Omental fat pad (tissue), 4 donors: ENCODE data around the gene DDX20. TPM values are rescaled to one million over a fixed set of nuclear protein-coding genes. Genes with fewer than 3 reads are reported as not detected.

ENCODE experiments used
- ATAC-seq: fragments of 150-250 bp; one replicate; pipeline ENCODE4 v1.9.1; 2016; ENCODE audit warnings: mild to moderate bottlenecking, moderate library complexity; ENCODE audit not compliant: low FRiP score
- DNase-seq: peaks from one replicate; pipeline ENCODE4 v3.0.0-alpha.2; 2019; ENCODE audit warnings: low spot score
- total RNA-seq, 4 donors: library from RNA; depleted of rRNA; stranded (reverse); fragments of >200 nt; gene quantifications; one replicate each; pipeline ENCODE4 v1.1.0, GENCODE V29; 2016
- TF ChIP-seq, protein P1 (sequence below), 3 donors: fragments of 450-650 bp; IDR thresholded peaks; one replicate each; pipeline ENCODE4 v1.5.1; 2016 to 2017; ENCODE audit warnings: antibody characterized with exemption in 3 of 3, mild to moderate bottlenecking in 3 of 3, moderate library complexity in 2 of 3

Gene DDX20
- total RNA-seq, 4 donors from 2014 or later = 12.8 to 24.7 (median 21.3) TPM

DNA sequence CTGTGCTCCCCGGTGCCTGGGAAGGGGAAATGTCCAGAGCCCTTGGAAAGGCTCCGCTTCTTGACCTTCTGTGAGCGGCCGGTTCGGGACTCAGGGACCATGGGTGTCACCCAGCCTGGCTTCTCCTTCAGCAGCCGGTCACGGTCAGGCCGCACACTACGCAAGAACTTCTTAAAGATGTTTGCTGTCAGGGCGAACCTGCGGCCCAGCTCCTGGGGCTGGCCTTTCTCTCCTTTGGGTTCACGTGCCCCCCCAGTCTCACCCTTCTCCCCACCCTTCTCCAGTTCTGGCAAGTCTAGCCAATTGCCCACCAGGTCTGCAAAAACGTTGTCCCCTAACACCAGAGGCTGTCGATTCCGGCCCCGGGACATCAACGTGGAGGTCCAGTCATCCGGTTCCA, 28.6 kb upstream of the DDX20 start:
- TF ChIP-seq, protein P1, sequence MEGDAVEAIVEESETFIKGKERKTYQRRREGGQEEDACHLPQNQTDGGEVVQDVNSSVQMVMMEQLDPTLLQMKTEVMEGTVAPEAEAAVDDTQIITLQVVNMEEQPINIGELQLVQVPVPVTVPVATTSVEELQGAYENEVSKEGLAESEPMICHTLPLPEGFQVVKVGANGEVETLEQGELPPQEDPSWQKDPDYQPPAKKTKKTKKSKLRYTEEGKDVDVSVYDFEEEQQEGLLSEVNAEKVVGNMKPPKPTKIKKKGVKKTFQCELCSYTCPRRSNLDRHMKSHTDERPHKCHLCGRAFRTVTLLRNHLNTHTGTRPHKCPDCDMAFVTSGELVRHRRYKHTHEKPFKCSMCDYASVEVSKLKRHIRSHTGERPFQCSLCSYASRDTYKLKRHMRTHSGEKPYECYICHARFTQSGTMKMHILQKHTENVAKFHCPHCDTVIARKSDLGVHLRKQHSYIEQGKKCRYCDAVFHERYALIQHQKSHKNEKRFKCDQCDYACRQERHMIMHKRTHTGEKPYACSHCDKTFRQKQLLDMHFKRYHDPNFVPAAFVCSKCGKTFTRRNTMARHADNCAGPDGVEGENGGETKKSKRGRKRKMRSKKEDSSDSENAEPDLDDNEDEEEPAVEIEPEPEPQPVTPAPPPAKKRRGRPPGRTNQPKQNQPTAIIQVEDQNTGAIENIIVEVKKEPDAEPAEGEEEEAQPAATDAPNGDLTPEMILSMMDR (IDR thresholded peaks at IDR 0.05) = no peak
- ATAC-seq (no peak), DNase-seq (no peak)

DNA sequence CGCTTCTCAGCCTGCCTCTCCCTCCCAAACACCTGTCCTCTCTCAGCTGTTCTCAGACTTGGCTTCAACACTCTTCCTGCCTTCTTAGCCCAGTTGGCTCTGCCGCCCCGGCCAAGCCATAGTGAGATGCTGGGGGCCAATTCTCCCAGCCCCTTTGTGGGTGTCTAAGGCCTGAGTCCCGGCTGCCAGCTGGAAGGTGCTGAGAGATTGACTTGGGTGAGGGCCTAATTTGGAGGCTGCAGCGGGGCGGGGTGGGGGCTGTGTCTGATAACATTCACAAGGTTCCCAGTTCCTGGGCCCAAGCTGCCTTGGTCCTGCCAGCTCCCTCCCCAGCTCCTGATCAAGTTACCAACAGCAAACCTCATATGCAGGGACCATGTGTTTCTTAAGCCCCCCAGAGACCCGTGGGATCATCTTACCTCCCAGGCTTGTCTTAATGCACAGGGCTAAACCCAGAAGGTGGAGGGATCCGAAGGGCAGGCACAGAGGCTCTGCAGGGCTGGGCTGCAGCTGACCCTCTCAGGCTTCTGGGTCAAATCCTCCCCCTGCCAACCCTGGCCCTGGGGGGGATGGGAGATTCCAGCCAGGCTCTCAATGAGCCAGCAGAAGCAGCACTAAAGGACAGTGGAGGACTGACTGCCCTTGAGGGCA, 26.3 kb upstream of the DDX20 start:
- no peak for ATAC-seq
- DNase-seq = no peak
- TF ChIP-seq, protein P1 (IDR thresholded peaks at IDR 0.05) = no peak

DNA sequence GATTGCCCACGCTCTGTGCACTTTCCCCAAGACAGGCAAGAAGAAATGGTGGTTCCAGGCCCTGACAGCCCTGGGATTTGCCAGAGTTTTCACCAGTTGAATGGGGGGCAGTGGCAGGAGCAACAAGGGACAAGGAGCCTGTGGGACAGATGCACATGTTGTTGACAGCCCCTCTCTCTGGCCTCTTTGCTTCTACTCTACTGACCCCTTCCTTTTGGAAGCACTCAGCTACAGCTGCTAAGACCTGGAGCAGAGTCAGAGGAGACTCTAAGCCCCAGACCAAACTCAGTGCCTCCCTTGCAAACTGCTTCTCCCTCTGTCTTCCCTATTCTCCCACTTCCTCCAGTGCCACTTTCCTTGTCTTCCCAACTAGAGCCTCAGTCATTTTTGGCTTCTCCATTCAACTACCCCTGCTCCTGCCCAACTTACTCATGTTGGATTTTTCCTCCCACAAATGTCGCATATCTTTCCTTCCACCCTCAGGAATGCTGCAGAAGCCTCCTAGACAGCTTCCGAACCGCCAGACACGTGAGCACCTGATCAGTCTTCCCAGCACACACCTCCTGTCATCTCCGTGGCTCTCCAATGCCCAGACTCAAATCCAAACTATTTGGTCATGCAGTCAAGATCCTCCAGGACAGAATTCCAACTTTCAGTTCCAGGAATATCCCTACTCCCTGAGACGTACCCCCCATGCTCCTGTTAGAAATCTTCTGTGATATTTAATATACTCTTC, 25.6 kb upstream of the DDX20 start:
- TF ChIP-seq, protein P1 (IDR thresholded peaks at IDR 0.05) = no peak
- DNase-seq (no peak), ATAC-seq (no peak)

DNA sequence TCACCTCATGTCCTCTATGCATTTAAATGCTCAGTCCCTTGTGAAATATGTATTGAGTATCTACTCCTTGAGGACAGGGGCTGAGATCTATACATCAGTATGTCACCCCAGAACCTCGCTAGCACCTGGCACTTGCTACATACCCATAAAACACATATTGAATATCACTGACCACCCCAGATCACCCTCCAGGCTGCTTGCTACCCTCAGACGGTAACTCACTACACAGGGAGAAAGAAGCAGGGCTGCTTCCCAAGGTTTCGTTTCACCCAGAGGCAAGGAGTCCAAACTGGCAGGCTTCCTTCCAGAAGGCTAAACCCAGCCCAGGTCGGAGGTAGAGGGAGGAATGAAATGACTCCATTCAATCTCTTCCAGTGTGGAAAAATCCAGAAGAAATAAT, 25.0 kb upstream of the DDX20 start:
- DNase-seq (no peak), ATAC-seq (no peak)
- TF ChIP-seq, protein P1 (IDR thresholded peaks at IDR 0.05) = no peak

DNA sequence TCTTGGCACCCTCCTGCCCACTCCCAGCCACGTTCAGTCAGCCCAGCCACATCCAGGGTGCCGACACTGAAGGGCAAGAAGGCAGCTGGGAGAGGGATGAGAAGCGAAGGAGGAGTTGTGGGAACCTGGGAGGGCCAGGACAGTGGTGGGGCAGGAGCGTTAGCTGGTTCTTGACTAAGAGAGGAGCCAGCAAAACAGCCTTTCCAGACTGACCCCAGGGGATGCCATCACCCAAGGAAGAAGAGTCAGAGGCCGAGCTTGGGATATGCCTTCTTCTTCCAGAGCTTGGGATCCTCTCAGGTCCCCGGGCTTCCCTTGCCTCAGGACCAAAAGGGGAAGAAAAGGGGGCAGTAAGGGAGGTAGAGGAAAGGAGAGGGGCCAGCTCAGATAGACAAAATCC, 23.7 kb upstream of the DDX20 start:
- TF ChIP-seq, protein P1 (IDR thresholded peaks at IDR 0.05) = no peak
- DNase-seq = no peak
- no peak for ATAC-seq

DNA sequence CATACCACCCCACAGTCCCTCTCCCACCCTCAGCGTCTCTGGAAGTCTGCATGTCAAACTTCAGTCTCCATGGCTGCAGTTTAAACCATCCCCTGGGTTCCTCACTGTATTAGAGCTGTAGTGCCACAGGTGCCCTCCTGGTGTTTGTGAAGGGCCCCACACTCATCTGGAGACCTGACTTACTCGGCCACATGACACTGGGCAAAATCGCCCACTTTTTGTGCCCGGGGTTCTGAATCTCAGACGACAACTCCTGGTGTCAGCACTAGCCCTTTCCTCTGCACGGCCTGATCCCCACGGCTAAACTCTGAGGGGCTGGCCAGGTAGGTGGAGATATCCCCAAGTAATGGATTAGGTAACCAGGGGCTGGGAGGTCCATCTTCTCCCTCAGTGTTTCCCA, 23.0 kb upstream of the DDX20 start:
- ATAC-seq (no peak), DNase-seq (no peak)
- TF ChIP-seq, protein P1 (IDR thresholded peaks at IDR 0.05) = no peak
